ENCODE results near the gene MUSK.
"Not testable (repeated sequence)": the region's sequence is repeated elsewhere in the genome, so short reads cannot be mapped to it uniquely, and the experiment has no call there.

MUSK gene

DNA sequence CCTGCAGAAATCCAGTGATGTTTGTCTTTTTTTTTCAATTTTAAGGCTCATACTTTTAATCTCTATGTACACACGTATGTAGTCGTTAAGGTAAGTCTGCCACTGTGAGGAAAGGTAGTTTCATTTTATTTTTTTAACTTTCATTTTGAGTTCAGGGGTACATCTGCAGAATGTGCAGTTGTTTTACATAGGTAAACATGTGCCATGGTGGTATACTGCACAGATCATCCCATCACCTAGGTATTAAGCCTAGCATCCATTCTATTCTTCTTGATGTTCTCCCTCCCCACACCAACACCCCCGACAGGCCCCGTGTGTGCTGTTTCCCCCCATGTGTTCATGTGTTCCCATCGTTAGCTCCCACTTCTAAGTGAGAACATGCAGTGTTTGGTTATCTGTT is 19.7 kb downstream of the MUSK start:
- Histone ChIP-seq H3K4me3 (ENCODE audit: insufficient read depth, low read length, poor library complexity, severe bottlenecking) (no peak overlapping the region), H3K36me3 (ENCODE audit: low read length) (no peaks in the 10 kb centered on the region), H3K4me2 (ENCODE audit: low read depth, low read length, poor library complexity, severe bottlenecking) (no peak overlapping the region), H3K9me3 (ENCODE audit: insufficient read depth, low read length) (no peaks in the 10 kb centered on the region), H3K79me2 (ENCODE audit: insufficient read depth, low read length) (no peaks in the 10 kb centered on the region), H4K20me1 (ENCODE audit: low read depth, low read length) (no peaks in the 10 kb centered on the region), H3K9ac (ENCODE audit: low read length) (no peak overlapping the region), H3K9me2 (replicated peaks; ENCODE audit: insufficient read depth, low read length) (no peaks in the 10 kb centered on the region), H2AFZ (ENCODE audit: low read depth, low read length, severe bottlenecking) (no peak overlapping the region), H3K27me3 (ENCODE audit: low read length) (no peaks in the 10 kb centered on the region), H3K27ac (ENCODE audit: low read depth, low read length) (no peak overlapping the region), H3F3A (ENCODE audit: insufficient read depth) (peaks cover 3% of the 10 kb centered on the region; the same call in 1 of the 2 replicates)
- no peak for TF ChIP-seq EZH2phosphoT487 (conservative IDR thresholded peaks at IDR 0.05; ENCODE audit: low read length)
- TF ChIP-seq, protein P1, sequence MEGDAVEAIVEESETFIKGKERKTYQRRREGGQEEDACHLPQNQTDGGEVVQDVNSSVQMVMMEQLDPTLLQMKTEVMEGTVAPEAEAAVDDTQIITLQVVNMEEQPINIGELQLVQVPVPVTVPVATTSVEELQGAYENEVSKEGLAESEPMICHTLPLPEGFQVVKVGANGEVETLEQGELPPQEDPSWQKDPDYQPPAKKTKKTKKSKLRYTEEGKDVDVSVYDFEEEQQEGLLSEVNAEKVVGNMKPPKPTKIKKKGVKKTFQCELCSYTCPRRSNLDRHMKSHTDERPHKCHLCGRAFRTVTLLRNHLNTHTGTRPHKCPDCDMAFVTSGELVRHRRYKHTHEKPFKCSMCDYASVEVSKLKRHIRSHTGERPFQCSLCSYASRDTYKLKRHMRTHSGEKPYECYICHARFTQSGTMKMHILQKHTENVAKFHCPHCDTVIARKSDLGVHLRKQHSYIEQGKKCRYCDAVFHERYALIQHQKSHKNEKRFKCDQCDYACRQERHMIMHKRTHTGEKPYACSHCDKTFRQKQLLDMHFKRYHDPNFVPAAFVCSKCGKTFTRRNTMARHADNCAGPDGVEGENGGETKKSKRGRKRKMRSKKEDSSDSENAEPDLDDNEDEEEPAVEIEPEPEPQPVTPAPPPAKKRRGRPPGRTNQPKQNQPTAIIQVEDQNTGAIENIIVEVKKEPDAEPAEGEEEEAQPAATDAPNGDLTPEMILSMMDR (IDR thresholded peaks at IDR 0.05; ENCODE audit: insufficient read depth, low read length, poor library complexity, severe bottlenecking) = no peak

DNA sequence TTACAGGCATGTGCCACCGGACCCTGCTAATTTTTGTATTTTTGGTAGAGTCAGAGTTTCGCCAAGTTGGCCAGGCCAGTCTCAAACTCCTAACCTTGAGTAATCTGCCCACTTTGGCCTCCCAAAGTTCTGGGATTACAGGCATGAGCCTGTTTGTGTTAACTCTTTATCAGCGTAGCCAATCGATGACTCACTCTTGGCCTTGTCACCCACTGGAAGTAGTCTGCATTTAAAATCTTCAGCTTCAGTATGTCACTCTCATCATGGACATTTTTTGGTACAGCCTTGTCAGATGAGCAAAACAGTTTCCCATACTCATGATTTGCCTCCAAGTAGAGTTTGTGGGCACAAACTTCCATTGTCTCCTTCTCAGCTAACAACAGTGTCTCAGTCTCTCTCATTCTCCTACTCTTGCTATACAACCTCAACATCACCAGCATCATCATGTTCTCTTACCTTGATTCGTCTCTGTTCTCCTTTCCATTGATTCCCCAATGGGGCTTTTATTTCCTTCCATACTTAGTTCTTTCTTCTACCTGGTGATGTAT is 22.5 kb downstream of the MUSK start:
- H3K36me3 ChIP-seq (ENCODE audit: low read length) = no peaks in the 10 kb centered on the region
- H3K9me2 ChIP-seq (replicated peaks; ENCODE audit: insufficient read depth, low read length) = no peaks in the 10 kb centered on the region
- no peak overlapping the region for H3K4me3 ChIP-seq (ENCODE audit: insufficient read depth, low read length, poor library complexity, severe bottlenecking)
- H3F3A ChIP-seq (ENCODE audit: insufficient read depth) = peaks cover 3% of the 10 kb centered on the region; the same call in 1 of the 2 replicates
- H3K4me2 ChIP-seq (ENCODE audit: low read depth, low read length, poor library complexity, severe bottlenecking) = no peak overlapping the region
- TF ChIP-seq EZH2phosphoT487 (conservative IDR thresholded peaks at IDR 0.05; ENCODE audit: low read length) = no peak
- TF ChIP-seq, protein P1 (IDR thresholded peaks at IDR 0.05; ENCODE audit: insufficient read depth, low read length, poor library complexity, severe bottlenecking) = no peak
- H2AFZ ChIP-seq (ENCODE audit: low read depth, low read length, severe bottlenecking) = no peak overlapping the region
- no peaks in the 10 kb centered on the region for H3K27me3 ChIP-seq (ENCODE audit: low read length)
- H3K9ac ChIP-seq (ENCODE audit: low read length) = no peak overlapping the region
- H4K20me1 ChIP-seq (ENCODE audit: low read depth, low read length) = no peaks in the 10 kb centered on the region
- no peaks in the 10 kb centered on the region for H3K79me2 ChIP-seq (ENCODE audit: insufficient read depth, low read length)
- H3K9me3 ChIP-seq (ENCODE audit: insufficient read depth, low read length) = no peaks in the 10 kb centered on the region
- H3K27ac ChIP-seq (ENCODE audit: low read depth, low read length) = no peak overlapping the region

DNA sequence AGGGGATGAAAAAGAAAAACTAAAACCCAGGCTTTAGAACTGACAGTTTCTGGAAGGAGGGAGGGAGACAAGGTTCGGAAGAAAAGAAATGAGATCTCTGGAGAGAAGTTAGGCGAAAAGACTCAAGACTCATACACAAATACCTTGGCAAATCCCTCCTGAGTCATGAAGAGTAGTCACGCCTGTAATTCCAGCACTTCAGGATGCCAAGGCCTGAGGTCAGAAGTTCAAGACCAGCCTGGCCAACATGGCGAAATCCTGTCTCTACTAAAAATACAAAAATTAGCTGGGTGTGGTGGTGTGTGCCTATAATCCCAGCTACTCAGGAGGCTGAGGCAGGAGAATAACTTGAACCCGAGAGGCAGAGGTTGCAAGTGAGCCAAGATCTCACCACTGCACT is 27.3 kb downstream of the MUSK start:
- not testable (repeated sequence) for H3K4me2 ChIP-seq (ENCODE audit: low read depth, low read length, poor library complexity, severe bottlenecking); H3K9me3 ChIP-seq (ENCODE audit: insufficient read depth, low read length); H3K36me3 ChIP-seq (ENCODE audit: low read length); H3K79me2 ChIP-seq (ENCODE audit: insufficient read depth, low read length); H3F3A ChIP-seq (ENCODE audit: insufficient read depth); H3K27me3 ChIP-seq (ENCODE audit: low read length); H3K27ac ChIP-seq (ENCODE audit: low read depth, low read length); H3K9ac ChIP-seq (ENCODE audit: low read length); H3K4me3 ChIP-seq (ENCODE audit: insufficient read depth, low read length, poor library complexity, severe bottlenecking); H2AFZ ChIP-seq (ENCODE audit: low read depth, low read length, severe bottlenecking); H4K20me1 ChIP-seq (ENCODE audit: low read depth, low read length); H3K9me2 ChIP-seq (replicated peaks; ENCODE audit: insufficient read depth, low read length)

DNA sequence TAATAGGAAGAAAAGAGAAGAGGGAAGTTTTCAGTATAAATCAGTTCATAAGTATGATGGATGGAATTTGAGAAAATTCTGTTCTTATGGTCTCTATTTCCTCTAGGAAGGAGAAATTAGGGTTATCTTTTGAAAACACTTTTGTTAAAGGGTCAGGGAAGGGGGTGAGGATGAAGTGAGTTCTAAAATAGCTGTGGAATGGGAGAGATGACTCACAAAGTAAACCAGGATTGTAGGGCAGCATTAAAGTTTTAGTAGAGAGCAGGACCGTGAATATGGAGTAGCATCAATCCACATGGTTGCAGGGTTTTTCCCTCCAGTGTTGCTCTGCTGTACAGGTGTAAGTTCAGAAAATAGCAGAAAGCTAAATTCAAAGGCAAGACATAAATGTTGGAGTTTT is 32.4 kb downstream of the MUSK start:
- Histone ChIP-seq H3K9me2 (replicated peaks; ENCODE audit: insufficient read depth, low read length) (no peaks in the 10 kb centered on the region), H4K20me1 (ENCODE audit: low read depth, low read length) (no peaks in the 10 kb centered on the region), H3K27me3 (ENCODE audit: low read length) (no peaks in the 10 kb centered on the region), H2AFZ (ENCODE audit: low read depth, low read length, severe bottlenecking) (no peak overlapping the region), H3K27ac (ENCODE audit: low read depth, low read length) (no peak overlapping the region), H3K36me3 (ENCODE audit: low read length) (no peaks in the 10 kb centered on the region), H3K9me3 (ENCODE audit: insufficient read depth, low read length) (no peaks in the 10 kb centered on the region), H3K4me2 (ENCODE audit: low read depth, low read length, poor library complexity, severe bottlenecking) (no peak overlapping the region), H3K4me3 (ENCODE audit: insufficient read depth, low read length, poor library complexity, severe bottlenecking) (no peak overlapping the region), H3K79me2 (ENCODE audit: insufficient read depth, low read length) (no peaks in the 10 kb centered on the region), H3F3A (ENCODE audit: insufficient read depth) (no peaks in the 10 kb centered on the region), H3K9ac (ENCODE audit: low read length) (no peak overlapping the region)
- no peak for TF ChIP-seq EZH2phosphoT487 (conservative IDR thresholded peaks at IDR 0.05; ENCODE audit: low read length)

Measured in SU-DHL-6 (cell line).